GM18868 (cell line): Measurements from ENCODE around the gene ANKRD62.
A peak's percentile ranks its signal among the peaks of the same experiment; 100 is the strongest.

ENCODE experiments used
- ATAC-seq: cut with Tn5 transposase; IDR thresholded peaks from one replicate; pipeline ENCODE4 v1.9.1; 2021; ENCODE audit warnings: mild to moderate bottlenecking, moderate library complexity; ENCODE audit not compliant: unreplicated experiment

Gene ANKRD62

GRCh38 chr18:12093520-12094257 is at the start of gene ANKRD62:
TSS of gene ANKRD62 (plus strand) at chr18:12093843. CDS start at chr18:12094018, 175 bp downstream.
- ATAC-seq = no peak

- ATAC-seq = no peak
Measured at GRCh38 chr18:12044591-12044990, 49.1 kb upstream of the ANKRD62 start.

DNA sequence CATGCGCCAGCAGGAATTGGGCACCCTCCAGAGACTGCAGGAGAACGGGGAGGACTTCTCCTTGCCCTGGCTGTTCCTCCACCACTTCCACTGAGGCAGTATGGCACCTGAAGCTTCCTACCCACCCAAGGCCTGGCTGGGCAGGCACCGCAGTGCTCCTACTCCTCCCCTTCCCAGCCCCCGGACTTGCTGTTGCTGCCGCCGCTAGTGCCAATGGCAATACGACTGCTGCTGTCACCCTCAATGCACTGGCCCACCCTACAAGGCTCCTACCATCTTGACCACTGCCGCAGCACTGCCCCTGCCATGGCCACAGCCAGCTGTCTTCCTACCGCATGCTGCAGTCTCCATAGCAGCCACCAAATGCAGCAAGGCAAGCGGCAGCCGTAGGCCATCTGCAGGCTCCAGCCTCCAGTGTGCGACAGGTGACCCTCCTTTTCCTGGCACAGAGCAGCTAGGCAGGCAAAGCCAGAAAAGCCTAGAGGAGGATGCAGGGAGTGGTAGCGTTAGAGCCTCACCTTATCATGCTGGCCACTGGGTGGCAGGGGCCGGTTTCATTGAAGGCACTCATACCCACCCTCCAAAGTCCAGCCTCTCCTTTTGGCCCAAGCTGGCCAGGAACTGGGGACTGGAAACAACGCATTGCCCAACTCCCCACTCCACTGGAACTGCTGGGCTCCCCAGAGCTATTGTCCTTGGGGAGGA is 47.4 kb upstream of the ANKRD62 start:
- ATAC-seq = no peak

- no peak for ATAC-seq
Measured at GRCh38 chr18:12046751-12047335, 46.8 kb upstream of the ANKRD62 start.

- no peak for ATAC-seq
Measured at GRCh38 chr18:12048010-12048826, 45.4 kb upstream of the ANKRD62 start.

GRCh38 chr18:12048827-12049175 is 44.8 kb upstream of the ANKRD62 start:
- ATAC-seq = no peak

DNA sequence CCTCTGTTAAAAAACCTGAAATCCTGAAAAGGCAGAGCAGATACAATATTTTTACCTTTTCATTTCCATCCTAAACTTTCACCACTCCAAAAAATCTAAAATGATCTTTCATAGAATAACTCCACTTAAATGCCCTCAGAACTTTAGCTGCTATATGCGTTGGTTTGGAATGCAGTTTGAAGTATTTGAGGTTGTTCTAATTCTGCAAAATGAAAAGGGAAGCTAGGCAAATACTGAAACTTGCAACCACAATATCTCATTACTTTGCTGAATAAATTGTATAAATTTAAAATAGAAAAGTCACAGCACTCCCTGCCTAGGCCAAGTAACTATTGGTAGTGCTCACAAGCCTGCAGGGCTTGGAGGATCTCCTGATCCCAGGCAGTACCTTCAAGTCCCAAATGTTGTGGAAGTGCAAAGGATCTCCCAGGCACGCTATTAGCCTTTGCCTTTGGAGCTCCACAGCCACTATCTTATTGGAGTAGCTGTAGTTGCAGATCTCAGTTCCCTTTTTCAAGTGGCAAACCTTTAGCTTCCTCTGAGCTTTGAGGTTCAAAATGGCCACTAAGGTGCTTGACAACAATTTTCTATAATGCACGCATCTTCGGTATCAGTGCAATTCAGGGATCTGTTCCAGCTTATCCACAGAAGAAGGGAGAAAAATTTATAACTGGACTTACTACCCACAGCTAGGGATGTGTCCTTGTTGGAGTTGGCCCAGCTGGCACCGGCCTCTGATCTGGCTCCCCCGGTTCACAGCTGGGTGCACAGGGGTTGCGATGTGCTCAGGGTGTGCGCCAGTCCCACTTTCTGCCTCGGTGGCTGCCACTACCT is 43.4 kb upstream of the ANKRD62 start:
- ATAC-seq = peak; percentile 80

- no peak for ATAC-seq
Measured at GRCh38 chr18:12052866-12053265, 40.8 kb upstream of the ANKRD62 start.

GRCh38 chr18:12053289-12053688 is 40.4 kb upstream of the ANKRD62 start:
- peak; percentile 53 for ATAC-seq

GRCh38 chr18:12056034-12056883 is 37.4 kb upstream of the ANKRD62 start:
- ATAC-seq = no peak

DNA sequence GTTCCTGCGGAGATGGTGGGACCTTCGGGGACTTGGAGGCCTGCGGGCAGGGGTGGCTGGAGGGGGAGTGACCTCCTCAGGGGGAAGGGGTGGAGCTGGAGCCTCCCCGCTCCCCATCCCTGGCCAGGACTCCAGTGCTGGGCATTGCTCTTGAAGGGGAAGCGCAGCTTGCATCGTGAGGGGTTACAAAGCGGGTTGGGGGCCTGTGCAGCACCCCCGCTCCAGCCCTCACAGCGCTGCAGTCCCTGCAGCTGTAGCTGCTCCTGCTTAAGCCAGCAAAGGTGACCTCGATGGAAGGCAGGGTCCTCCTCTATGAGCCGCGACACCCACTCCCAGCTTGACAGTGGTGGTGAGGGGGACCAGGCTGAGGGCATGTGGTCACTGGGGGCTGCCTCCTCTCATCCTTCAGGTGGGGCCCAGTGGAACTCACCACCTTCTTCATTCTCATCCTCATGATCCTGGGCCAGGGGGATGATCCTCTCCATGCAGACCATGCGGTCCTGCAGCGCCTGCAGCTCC is 36.7 kb upstream of the ANKRD62 start:
- no peak for ATAC-seq

- no peak for ATAC-seq
Measured at GRCh38 chr18:12057419-12058039, 36.1 kb upstream of the ANKRD62 start.

DNA sequence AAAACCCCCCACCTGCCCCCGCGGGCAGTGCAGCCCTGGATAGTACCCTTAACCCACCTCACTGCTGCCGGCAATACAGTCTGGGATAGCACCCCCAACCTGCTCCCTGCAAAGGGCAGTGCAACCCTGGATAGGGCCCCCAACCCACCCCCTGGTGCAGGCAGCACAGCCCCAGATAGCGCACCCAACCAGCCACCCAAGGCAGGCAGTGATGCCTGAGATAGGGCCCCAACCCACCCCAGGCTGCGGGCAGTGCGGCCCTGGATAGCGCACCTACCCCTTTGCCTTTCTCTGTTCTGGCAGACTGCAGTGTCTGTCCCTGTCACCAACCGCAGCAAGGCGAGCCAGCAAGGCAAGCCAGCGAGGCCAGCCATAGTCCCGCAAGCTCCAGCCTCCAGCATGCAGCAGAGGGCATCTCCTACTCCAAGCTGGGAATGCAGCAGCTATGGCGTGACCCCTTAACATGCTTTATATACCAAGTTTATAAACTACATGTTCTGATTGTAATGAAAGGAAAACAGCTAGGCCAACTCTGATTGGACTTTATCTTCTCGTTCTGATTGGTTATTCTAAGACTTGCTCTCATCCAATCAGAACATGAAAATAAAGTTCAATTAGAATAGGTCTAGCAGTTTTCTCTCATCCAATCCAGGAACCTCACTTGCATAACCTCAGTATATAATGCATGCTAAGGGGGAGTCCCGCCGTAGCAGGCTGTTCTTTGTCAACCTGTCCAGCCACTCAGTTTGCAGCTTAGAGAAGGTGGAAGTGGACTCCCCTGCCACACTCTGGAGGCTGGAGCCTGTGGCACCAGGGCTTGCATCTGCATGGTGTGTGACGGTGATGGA is 34.1 kb upstream of the ANKRD62 start:
- no peak for ATAC-seq

DNA sequence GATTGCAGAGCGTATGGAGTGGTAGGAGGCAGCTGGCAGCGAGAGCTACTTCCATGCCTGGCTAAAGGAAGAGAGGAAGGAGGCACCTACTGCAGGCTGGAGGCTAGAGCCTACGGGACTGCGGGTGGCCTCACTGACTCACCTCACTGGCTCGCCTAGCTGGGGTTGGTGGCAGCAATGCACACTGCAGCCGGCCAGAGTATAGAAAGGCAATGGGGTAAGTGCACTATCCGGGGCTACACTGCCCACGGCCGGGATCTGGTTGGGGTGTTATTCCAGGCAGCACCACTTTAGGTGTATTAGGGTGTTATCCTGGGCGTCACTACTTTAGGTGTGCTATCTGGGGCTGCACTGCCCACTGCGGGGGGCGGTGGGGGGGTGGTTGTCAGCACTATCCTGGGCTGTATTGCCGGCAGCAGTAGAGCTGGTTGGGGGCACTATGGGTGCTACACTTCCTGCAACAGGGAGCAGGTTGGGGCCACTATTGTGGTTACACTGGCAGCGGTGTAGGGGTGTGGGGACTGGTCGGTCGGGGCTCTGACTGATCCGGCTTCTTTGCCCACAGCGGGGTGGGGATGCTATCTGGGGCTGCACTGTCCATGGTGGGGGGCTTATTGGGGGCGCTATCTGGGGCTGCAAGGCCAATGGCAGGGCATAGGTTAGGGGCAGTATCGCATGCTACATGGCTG is 33.3 kb upstream of the ANKRD62 start:
- no peak for ATAC-seq

GRCh38 chr18:12061685-12062084 is 32.0 kb upstream of the ANKRD62 start:
- ATAC-seq = no peak

DNA sequence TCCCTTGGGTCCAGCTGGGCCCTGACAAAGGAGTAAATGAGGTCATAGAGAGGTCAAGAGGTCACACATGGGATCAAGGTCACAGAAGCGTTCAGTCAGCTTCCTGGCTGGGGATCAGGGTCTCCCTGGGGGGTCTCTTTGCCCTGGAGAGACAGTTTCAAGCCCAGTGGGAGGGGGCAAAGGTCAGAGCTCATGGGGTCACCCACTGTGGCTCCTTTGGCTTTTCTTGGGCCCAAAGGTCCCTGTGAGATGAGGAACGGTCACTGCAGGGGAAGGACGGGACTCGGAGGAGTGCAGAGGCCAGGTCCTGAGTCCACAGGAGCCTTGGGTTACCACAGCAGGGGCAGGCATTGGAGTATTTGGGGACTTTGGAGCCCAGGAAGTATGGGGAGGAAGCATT is 30.7 kb upstream of the ANKRD62 start:
- ATAC-seq = no peak

GRCh38 chr18:12064086-12064763 is 29.4 kb upstream of the ANKRD62 start:
- ATAC-seq = no peak
